HG02852 (cell line): ENCODE data around the gene GID4.
"Not testable (repeated sequence)": the region's sequence is repeated elsewhere in the genome, so short reads cannot be mapped to it uniquely, and the experiment has no call there.

Source experiments
- ATAC-seq: cut with Tn5 transposase; IDR thresholded peaks from one replicate; pipeline ENCODE4 v1.9.1; 2021; ENCODE audit warnings: mild to moderate bottlenecking, moderate library complexity; ENCODE audit not compliant: unreplicated experiment

Gene GID4

DNA sequence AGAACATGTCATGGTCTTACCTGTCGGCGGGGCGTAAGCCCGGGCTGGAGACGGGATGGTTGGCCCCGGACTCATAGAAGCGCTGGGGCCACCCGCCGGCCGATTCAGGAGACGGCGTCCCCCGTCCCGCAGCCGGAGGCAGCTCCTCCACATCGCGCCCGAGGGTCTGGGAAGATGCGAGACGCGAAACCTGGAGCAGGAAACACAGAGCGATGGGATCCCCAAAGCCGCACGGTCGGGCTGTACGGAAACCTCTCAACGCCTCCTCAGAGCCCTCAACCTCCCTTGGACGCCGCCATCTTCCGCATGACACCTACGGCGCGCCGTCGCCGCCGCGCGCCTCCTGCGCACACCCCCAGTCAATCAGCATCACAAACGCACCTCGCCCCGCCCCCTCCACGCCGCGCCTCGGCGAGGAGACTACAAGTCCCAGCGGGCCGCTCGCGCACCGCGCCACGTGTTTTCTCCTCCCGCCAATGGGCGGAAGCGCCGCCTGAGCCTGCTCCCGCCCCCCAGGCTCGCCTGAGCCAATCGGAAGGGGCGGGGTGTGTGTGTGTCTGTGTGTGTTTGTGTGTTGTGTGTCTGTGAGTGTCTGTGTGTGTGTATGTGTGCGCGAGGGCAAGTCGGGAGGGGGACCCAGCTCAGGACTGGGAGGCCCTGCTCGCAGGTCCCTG, at the start of gene GID4, which contains the start of gene ATPAF2:
Gene GID4, plus strand, starts transcription at position 548 of the 674 bp plus-strand sequence. Its CDS starts 57 bp downstream, at position 605.
Gene ATPAF2, minus strand, starts transcription at position 308 of the 674 bp plus-strand sequence. Its CDS starts 155 bp downstream, at position 153.
- ATAC-seq, result peak; percentile 87

- ATAC-seq, result no peak
Observed at GRCh38 chr17:17989618-17990017, 49.6 kb upstream of the GID4 start.

DNA sequence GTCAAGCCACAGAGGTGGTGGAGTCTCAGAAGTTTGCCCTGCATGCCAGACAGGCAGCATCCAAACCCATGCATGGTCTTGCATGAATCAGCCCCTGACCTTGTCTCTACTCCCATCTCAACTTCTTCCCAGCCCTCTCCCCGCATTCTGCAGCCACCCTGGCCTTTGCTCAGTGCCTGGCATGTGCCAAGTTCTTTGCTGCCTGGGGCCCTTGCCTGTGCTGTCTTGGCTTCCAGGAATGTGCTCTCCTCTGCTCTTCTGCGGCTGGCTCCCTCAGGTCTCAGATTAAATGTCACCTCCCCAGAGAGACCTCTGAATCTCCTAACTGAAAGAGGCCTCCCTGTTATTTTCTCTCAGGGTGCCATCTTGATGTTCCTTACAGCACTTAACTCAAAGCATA, 48.9 kb upstream of the GID4 start:
- ATAC-seq, result no peak

DNA sequence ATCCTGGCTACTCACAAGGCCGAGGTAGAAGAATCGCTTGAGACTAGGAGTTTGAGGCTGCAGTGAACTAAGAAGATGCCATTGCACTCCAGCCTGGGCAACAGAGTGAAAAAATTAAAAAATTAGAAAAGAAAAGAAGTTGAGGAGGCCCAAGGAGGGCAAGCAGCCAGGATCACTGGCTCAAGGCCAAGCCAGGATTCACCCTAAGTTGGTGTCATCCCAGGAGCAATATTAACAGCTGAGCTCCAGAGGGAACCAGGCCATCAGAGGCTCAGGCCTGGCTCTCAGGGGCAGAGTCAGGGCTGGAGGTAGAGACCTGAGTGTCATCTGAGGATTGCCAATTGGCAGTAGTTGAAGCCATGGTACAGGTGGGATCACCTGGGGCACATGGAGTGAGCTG, 45.8 kb upstream of the GID4 start:
- ATAC-seq, result no peak

- no peak for ATAC-seq
Observed at GRCh38 chr17:17993852-17994251, 45.4 kb upstream of the GID4 start.

GRCh38 chr17:17994271-17995069, 44.7 kb upstream of the GID4 start:
- ATAC-seq, result no peak

DNA sequence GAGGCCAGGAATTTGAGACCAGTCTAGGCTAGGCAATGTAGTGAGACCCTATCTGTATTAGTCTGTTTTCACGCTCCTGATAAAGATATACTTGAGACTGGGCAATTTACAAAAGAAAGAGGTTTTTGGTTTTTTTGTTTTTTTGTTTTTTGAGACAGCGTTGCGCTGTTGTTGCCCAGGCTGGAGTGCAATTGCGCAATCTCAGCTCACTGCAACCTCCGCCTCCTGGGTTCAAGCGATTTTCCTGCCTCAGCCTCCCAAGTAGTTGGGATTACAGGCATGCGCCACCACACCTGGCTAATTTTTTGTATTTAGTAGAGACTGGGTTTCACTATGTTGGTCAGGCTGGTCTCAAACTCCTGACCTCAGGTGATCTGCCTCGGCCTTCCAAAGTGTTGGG, 43.3 kb upstream of the GID4 start:
- not testable (repeated sequence) for ATAC-seq

GRCh38 chr17:17998934-17999333, 40.3 kb upstream of the GID4 start:
- ATAC-seq, result no peak

DNA sequence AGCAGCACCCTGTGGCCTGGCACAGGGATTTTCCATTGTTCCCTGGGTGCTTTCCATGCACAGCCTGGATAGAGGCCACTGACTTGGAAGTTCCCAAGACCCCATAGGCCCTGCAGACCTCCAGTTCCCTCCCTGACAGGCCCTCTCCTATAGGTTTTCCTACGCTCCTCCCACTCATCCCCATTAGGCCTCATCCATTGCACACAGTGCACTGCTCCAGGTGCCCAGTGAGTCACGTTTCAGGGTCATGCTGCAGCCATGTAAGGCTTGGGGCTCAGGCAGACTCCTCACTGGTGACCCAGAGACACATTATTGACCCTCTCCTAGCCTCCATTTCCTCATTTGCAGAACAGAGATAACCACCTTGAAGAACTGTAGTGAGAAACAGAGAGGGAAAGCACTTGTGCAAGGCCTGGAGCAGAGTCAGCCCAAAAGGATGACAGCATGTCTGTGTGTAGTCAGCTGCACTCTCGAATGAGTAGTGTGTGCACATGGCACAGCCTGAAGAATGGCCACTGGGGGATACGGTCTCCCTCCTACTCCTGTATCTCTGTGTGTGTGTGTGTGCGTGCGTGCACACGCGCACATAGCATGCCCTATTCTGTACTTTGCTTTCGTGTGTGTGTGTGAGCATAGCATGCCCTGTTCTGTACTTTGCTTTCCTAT, 39.7 kb upstream of the GID4 start:
- no peak for ATAC-seq

- ATAC-seq, result no peak
Observed at GRCh38 chr17:18000030-18000408, 39.2 kb upstream of the GID4 start.

DNA sequence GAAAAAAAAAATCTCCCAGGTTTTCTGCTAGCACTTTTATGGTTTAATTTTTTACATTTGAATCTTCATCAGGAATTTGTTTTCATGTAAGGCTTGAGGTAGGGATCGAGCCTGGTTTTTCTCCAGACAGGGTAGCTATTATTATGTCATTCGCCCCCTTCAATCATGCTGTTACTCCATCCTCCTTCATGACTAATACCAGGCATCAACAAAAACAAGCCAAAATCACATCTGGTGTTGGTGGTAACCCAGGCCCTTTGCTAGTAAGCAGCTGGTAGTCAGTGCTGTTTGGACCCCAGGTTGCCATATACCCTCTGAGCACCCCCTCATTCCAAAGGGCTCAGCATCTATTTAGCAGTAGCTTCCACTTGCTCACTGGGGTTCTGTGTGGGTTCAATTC, 37.0 kb upstream of the GID4 start:
- no peak for ATAC-seq

GRCh38 chr17:18004345-18004744, 34.9 kb upstream of the GID4 start:
- no peak for ATAC-seq

- ATAC-seq, result no peak
Observed at GRCh38 chr17:18004884-18005305, 34.3 kb upstream of the GID4 start.

DNA sequence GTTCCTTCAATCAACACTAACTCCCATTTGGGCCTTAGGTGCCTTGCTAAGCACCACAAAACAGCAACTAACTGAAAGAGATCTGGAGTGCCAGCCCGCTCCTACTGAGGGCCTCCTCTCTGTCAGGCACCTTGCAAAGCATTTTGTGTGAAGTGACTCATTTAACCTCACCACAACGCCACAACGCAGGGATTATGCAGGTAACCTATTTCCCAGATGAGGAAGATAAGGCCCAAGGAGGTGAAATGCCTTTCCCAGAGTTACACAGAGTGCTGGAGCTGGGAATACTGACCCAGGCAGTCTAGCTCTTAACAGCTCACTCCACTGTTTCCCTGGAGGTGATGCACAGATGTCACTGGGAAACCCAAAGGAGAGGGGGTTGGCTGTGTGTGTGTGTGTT, 33.7 kb upstream of the GID4 start:
- ATAC-seq, result no peak

DNA sequence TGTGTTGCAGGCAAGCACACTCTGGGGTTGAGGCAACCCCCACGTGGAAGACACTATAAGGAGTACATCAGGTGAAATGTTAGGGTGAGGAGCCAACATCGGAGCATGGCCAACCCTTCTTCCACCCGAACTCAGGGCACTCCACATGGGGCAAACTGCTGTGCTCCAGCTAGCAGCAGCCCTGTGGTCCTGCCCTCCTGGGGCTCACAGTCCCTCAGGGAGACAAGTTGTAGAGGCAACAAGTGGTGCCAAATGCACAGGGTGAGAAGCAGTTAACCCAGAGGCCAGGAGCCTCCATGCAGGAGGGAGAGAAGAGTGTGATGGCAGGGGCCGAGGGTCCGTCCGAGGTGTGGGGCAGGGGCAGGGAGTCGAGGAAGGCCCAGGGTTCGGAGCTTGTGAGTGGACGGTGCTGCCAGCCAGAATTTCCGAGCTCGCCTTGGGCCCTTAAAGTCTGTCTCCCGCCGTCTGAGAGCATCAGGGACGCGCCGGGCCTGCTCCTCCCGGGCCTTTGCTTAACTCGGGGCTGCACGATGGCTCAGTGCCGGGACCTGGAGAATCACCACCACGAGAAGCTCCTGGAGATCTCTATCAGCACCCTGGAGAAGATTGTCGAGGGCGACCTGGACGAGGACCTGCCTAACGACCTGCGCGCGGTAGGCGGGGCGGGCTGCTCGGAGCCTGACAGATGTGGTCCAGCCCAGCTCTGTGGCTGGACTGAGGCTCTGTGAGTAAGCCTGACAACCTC, 32.5 kb upstream of the GID4 start:
- no peak for ATAC-seq

GRCh38 chr17:18008496-18009268, 30.5 kb upstream of the GID4 start:
- no peak for ATAC-seq

- no peak for ATAC-seq
Observed at GRCh38 chr17:18009609-18010420, 29.4 kb upstream of the GID4 start.

- ATAC-seq, result no peak
Observed at GRCh38 chr17:18011286-18011685, 27.9 kb upstream of the GID4 start.

GRCh38 chr17:18014006-18014405, 25.2 kb upstream of the GID4 start:
- ATAC-seq, result no peak
